ENCODE measurements around the gene ZBTB20.
A peak's percentile ranks its signal among the peaks of the same experiment; 100 is the strongest.
"Not testable (repeated sequence)": the region's sequence is repeated elsewhere in the genome, so short reads cannot be mapped to it uniquely, and the experiment has no call there.

The ZBTB20 gene

DNA sequence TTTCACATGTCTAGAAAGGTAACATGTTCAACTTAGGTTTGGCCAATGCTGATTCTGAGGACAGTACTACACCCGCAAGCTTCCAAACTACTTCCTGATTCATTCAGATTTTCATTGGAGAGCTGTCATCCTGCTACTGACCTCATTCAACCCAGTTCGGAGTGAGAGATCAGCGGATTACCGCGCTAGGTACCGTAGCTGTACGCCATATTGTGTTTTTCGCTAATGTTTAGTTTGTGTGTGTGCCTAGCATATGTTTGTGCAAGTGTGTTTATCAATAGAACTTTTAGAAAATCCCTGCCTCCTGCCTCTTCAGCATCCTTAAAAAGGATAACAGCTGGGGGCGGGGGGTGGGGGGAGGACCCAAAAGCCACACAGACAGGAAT is 1.1 kb downstream of the ZBTB20 start:
- Histone ChIP-seq H2AFZ (ENCODE audit: low read length, unreplicated experiment) (peak overlapping the region; percentile 84), H3K27me3 (ENCODE audit: insufficient read depth, low read length) (no peaks in the 10 kb centered on the region), H3K4me3 (ENCODE audit: low read depth, low read length) (peak overlapping the region; percentile 95), H3K36me3 (ENCODE audit: insufficient read depth, low read length) (no peaks in the 10 kb centered on the region), H3K79me2 (ENCODE audit: control insufficient read depth, insufficient read depth, low read length, unreplicated experiment) (peaks cover 5% of the 10 kb centered on the region), H3K4me1 (ENCODE audit: control insufficient read depth, insufficient read depth, low read length, unreplicated experiment) (peaks cover 17% of the 10 kb centered on the region), H3K27ac (ENCODE audit: low read depth, low read length) (peak overlapping the region; percentile 92)

DNA sequence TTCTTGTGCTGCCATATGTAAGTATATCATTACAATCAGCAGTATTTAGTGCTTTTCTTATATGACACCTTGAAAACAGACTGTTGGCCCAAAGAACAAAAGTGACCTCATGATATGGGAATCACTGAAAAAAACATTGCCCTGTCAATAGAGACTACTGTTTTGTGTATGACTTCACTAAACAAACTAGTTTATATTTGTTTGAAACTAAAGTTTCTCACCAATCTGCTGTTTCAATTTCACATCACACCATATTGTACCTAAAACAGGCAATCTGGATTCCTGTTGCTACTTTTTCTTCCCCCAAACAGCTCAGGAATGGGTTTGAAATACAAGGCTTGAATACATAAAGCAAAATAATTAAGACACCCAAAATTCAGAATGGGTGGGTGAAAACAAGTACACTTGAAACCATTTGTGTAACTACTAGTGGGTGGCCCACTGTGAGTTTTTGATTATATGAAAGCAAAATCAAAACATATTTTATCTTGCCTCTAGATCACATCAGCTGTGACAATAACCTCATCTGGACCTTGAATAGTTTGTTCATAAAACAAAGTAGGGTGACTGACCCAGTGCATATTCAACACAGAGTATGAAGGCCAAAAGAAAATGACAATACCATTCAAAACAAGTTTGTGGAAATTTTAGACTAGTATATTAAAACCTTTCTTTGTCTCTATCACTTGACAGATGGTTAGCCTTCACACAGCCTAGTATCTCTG is 5.9 kb downstream of the ZBTB20 start:
- Histone ChIP-seq H3K4me1 (ENCODE audit: control insufficient read depth, insufficient read depth, low read length, unreplicated experiment) (peaks cover 9% of the 10 kb centered on the region), H3K27ac (ENCODE audit: low read depth, low read length) (no peak overlapping the region), H3K27me3 (ENCODE audit: insufficient read depth, low read length) (no peaks in the 10 kb centered on the region), H2AFZ (ENCODE audit: low read length, unreplicated experiment) (no peak overlapping the region), H3K4me3 (ENCODE audit: low read depth, low read length) (no peak overlapping the region), H3K79me2 (ENCODE audit: control insufficient read depth, insufficient read depth, low read length, unreplicated experiment) (peaks cover 5% of the 10 kb centered on the region), H3K36me3 (ENCODE audit: insufficient read depth, low read length) (no peaks in the 10 kb centered on the region)

DNA sequence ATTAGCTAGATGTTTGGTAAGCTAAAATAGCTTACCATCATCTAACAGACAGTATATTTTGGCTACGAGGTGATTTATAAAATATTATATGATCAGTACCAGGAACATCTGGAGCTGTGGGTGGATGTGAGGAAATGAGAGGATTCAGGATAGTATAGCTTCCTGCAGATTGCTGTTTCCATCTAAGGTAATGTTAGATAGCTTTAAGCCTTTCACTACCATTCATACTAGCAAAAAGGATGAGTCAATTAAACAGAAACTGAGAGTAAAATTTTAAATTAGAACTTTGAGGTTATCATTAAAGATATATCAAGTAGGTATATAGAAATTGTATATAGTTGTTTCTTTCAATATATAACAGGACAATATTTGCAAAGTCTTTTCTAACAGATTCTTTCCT is 8.0 kb downstream of the ZBTB20 start:
- H2AFZ ChIP-seq (ENCODE audit: low read length, unreplicated experiment), result no peak overlapping the region
- H3K36me3 ChIP-seq (ENCODE audit: insufficient read depth, low read length), result no peaks in the 10 kb centered on the region
- no peak overlapping the region for H3K4me3 ChIP-seq (ENCODE audit: low read depth, low read length)
- no peaks in the 10 kb centered on the region for H3K27me3 ChIP-seq (ENCODE audit: insufficient read depth, low read length)
- H3K27ac ChIP-seq (ENCODE audit: low read depth, low read length), result no peak overlapping the region
- no peaks in the 10 kb centered on the region for H3K79me2 ChIP-seq (ENCODE audit: control insufficient read depth, insufficient read depth, low read length, unreplicated experiment)
- no peaks in the 10 kb centered on the region for H3K4me1 ChIP-seq (ENCODE audit: control insufficient read depth, insufficient read depth, low read length, unreplicated experiment)

DNA sequence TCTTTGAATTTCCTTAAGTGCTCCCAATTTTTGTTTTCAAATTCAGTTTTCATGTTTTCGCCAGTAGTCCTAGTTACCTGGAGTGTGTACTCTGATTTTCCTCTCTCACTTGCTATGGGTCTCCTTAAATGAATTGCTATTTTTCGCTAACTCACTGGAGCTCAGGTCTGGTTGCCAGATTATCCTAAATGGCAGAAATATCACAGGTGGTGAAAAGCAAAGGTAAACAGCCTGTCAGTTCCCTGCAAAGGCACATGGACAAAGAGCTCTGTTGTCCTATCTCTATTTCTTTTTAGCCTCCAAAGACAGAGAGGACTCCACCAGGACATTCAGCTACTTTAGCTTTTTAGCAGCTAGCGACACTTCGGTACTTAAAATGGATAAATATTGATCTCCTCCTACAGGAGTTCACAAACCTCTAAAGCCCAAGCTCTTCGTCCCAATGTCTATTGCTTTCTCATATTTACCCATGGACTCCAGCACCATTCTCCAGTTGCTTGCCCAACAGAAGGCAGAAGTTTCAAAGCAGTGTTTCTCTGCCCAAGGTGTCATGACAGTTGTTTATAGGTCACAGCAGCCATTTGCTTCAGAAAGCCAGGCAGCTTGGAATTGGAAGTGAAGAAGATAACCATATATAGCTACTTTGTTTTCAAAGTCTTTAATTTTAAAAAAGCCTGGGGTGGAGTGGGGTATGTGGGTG is 12.3 kb downstream of the ZBTB20 start:
- Histone ChIP-seq H2AFZ (ENCODE audit: low read length, unreplicated experiment) (no peak overlapping the region), H3K36me3 (ENCODE audit: insufficient read depth, low read length) (no peaks in the 10 kb centered on the region), H3K4me3 (ENCODE audit: low read depth, low read length) (no peak overlapping the region), H3K4me1 (ENCODE audit: control insufficient read depth, insufficient read depth, low read length, unreplicated experiment) (no peaks in the 10 kb centered on the region), H3K79me2 (ENCODE audit: control insufficient read depth, insufficient read depth, low read length, unreplicated experiment) (no peaks in the 10 kb centered on the region), H3K27ac (ENCODE audit: low read depth, low read length) (no peak overlapping the region), H3K27me3 (ENCODE audit: insufficient read depth, low read length) (no peaks in the 10 kb centered on the region)

DNA sequence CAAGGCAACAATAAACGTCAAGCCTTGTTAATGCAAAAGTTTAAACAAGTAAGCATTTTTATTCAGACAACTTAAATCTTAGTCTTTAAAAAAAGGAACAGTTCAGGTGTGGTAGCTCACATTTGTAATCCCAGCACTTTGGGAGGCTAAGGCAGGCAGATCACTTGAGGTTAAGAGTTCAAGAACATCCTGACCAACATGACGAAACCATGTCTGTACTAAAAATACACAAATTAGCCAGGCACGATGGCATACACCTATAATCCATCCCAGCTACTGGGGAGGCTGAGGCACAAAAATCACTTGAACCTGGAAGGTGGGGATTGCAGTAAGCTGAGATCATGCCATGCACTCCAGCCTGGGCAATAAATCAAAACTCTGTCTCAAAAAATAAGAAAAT is 19.9 kb downstream of the ZBTB20 start:
- H3K4me1 ChIP-seq (ENCODE audit: control insufficient read depth, insufficient read depth, low read length, unreplicated experiment), result no peaks in the 10 kb centered on the region
- no peak overlapping the region for H3K27ac ChIP-seq (ENCODE audit: low read depth, low read length)
- no peak overlapping the region for H3K4me3 ChIP-seq (ENCODE audit: low read depth, low read length)
- H3K79me2 ChIP-seq (ENCODE audit: control insufficient read depth, insufficient read depth, low read length, unreplicated experiment), result no peaks in the 10 kb centered on the region
- no peaks in the 10 kb centered on the region for H3K36me3 ChIP-seq (ENCODE audit: insufficient read depth, low read length)
- H2AFZ ChIP-seq (ENCODE audit: low read length, unreplicated experiment), result no peak overlapping the region
- no peaks in the 10 kb centered on the region for H3K27me3 ChIP-seq (ENCODE audit: insufficient read depth, low read length)

DNA sequence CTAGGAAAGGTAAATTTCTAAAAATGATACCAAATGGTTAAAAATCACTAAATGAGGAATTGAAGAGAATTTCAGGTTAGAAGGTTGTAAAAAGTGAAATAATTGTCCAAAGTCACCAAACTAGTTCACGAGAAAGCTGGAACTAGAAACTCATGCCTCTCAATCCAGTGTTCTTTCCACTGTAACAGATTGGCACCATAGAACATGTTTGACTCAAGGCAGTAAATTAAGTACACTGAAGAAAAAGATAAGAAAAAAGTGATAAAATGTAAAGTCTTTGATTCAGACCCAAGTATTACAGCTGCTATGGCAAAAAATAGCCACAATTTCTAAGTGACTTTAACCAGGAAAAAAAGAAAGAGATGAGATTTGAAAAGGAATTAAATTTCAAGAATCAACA is 26.5 kb downstream of the ZBTB20 start:
- H3K79me2 ChIP-seq (ENCODE audit: control insufficient read depth, insufficient read depth, low read length, unreplicated experiment), result no peaks in the 10 kb centered on the region
- no peak overlapping the region for H2AFZ ChIP-seq (ENCODE audit: low read length, unreplicated experiment)
- no peak overlapping the region for H3K4me3 ChIP-seq (ENCODE audit: low read depth, low read length)

DNA sequence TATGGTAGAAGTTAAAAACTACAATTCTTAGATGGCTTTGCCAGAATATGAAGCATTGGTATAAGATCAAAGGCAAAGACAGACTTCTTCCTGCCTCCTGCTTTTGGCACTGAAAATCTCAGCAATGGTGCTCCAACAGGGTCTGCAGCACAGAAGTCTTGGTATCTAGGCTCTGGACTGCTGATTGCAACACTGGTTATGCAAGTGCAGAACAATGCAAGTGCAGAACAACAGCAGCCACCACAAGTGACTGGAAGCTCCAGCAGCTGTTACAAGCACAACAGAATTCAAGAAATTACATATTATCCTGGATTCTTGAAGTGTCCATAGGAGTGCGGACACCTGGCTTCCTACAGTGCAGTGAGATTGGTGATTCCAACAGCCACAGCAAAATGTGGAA is 33.7 kb downstream of the ZBTB20 start:
- H2AFZ ChIP-seq (ENCODE audit: low read length, unreplicated experiment), result no peak overlapping the region
- H3K27me3 ChIP-seq (ENCODE audit: insufficient read depth, low read length), result no peaks in the 10 kb centered on the region
- H3K79me2 ChIP-seq (ENCODE audit: control insufficient read depth, insufficient read depth, low read length, unreplicated experiment), result no peaks in the 10 kb centered on the region
- H3K4me3 ChIP-seq (ENCODE audit: low read depth, low read length), result no peak overlapping the region
- H3K4me1 ChIP-seq (ENCODE audit: control insufficient read depth, insufficient read depth, low read length, unreplicated experiment), result peaks cover 23% of the 10 kb centered on the region
- no peaks in the 10 kb centered on the region for H3K36me3 ChIP-seq (ENCODE audit: insufficient read depth, low read length)
- no peak overlapping the region for H3K27ac ChIP-seq (ENCODE audit: low read depth, low read length)

More for the DNA sequence above, 26.5 kb downstream of the ZBTB20 start:
- Histone ChIP-seq H3K36me3 (ENCODE audit: insufficient read depth, low read length) (no peaks in the 10 kb centered on the region), H3K4me1 (ENCODE audit: control insufficient read depth, insufficient read depth, low read length, unreplicated experiment) (no peaks in the 10 kb centered on the region), H3K27me3 (ENCODE audit: insufficient read depth, low read length) (no peaks in the 10 kb centered on the region), H3K27ac (ENCODE audit: low read depth, low read length) (no peak overlapping the region)

DNA sequence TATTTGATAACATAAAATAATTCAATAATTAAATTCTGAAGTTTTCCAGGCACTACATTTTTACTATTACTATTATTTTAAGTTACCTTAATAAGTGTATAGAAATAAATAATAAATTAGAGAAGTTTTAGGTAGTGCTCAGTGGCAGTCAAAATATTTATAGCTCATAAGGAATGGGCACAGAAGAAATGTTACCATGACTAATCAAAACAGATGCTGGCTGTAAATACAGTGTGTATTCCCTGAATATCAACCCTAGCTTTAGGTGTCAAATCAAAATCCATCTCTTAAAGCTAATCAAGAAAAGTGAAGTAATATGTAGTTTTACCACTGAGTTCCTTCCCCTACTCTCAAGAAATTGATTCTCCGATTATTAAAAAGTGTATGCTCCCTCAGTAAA is 35.5 kb downstream of the ZBTB20 start:
- Histone ChIP-seq H3K36me3 (ENCODE audit: insufficient read depth, low read length) (no peaks in the 10 kb centered on the region), H2AFZ (ENCODE audit: low read length, unreplicated experiment) (no peak overlapping the region), H3K4me3 (ENCODE audit: low read depth, low read length) (no peak overlapping the region), H3K79me2 (ENCODE audit: control insufficient read depth, insufficient read depth, low read length, unreplicated experiment) (no peaks in the 10 kb centered on the region), H3K27ac (ENCODE audit: low read depth, low read length) (no peak overlapping the region), H3K27me3 (ENCODE audit: insufficient read depth, low read length) (no peaks in the 10 kb centered on the region), H3K4me1 (ENCODE audit: control insufficient read depth, insufficient read depth, low read length, unreplicated experiment) (peaks cover 24% of the 10 kb centered on the region)

DNA sequence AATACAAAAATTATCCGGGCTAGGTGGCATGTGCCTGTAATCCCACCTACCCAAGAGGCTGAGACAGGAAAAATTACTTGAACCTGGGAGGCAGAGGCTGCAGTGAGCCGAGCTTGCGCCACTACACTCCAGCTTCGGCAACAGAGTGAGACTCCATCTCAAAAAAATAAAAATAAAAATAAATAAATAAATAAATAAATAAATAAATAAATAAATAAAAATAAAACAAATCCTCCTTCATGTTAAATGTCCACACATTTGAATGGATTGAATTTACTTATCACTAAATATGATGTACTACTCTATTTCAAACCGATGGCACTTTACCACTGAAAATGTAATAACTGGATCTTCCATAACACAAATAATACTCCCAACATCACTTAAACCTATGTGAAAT is 36.3 kb downstream of the ZBTB20 start:
- H3K27me3 ChIP-seq (ENCODE audit: insufficient read depth, low read length), result no peaks in the 10 kb centered on the region

DNA sequence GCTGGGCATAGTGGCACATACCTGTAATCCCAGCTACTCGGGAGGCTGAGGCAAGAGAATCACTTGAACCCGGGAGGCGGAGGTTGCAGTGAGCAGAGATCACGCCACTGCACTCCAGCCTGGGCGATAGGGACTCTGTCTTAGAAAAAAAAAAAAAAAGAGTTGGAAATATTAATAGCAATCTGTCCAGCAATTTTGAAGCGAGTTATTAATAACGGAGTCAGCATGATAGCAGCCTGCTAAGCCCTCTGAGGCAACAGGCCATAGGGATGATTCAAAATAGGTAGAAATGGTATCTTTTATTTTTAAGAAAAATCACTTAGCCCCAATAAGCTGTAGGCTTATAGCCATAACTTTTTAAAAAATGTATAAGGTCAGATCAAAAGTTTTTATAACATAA is 37.0 kb downstream of the ZBTB20 start:
- H3K79me2 ChIP-seq (ENCODE audit: control insufficient read depth, insufficient read depth, low read length, unreplicated experiment); H3K36me3 ChIP-seq (ENCODE audit: insufficient read depth, low read length); H3K4me3 ChIP-seq (ENCODE audit: low read depth, low read length); H2AFZ ChIP-seq (ENCODE audit: low read length, unreplicated experiment); H3K27ac ChIP-seq (ENCODE audit: low read depth, low read length); H3K27me3 ChIP-seq (ENCODE audit: insufficient read depth, low read length): not testable (repeated sequence)
- peaks cover 24% of the 10 kb centered on the region for H3K4me1 ChIP-seq (ENCODE audit: control insufficient read depth, insufficient read depth, low read length, unreplicated experiment)

More for the DNA sequence above, 36.3 kb downstream of the ZBTB20 start:
- Histone ChIP-seq H2AFZ (ENCODE audit: low read length, unreplicated experiment) (no peak overlapping the region), H3K36me3 (ENCODE audit: insufficient read depth, low read length) (no peaks in the 10 kb centered on the region), H3K27ac (ENCODE audit: low read depth, low read length) (no peak overlapping the region), H3K4me3 (ENCODE audit: low read depth, low read length) (no peak overlapping the region), H3K79me2 (ENCODE audit: control insufficient read depth, insufficient read depth, low read length, unreplicated experiment) (no peaks in the 10 kb centered on the region), H3K4me1 (ENCODE audit: control insufficient read depth, insufficient read depth, low read length, unreplicated experiment) (peaks cover 24% of the 10 kb centered on the region)

DNA sequence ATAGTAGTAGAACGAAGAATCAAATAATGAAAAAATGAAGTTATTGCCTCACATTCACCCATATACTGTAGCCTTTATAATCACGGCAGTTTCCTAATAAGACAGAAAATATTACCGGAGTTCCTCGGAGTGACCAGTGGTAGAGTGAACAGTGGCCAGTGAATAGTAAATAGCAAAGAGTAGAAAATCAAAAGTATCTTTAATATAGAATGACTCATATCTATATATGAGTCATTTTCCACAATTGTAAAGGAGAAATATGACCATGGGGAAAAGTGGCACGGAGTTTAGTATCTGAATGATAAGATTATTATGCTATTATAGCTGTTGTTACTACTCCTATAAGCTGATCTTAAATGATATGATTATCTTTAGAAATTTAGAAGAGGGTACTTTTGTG is 38.5 kb downstream of the ZBTB20 start:
- Histone ChIP-seq H3K36me3 (ENCODE audit: insufficient read depth, low read length) (no peaks in the 10 kb centered on the region), H3K4me3 (ENCODE audit: low read depth, low read length) (no peak overlapping the region), H3K79me2 (ENCODE audit: control insufficient read depth, insufficient read depth, low read length, unreplicated experiment) (no peaks in the 10 kb centered on the region), H3K27me3 (ENCODE audit: insufficient read depth, low read length) (no peaks in the 10 kb centered on the region), H3K4me1 (ENCODE audit: control insufficient read depth, insufficient read depth, low read length, unreplicated experiment) (peaks cover 12% of the 10 kb centered on the region), H3K27ac (ENCODE audit: low read depth, low read length) (no peak overlapping the region), H2AFZ (ENCODE audit: low read length, unreplicated experiment) (no peak overlapping the region)

Data from ACC112 (cell line).